GM19467 (cell line): ENCODE results near the gene ROBO1.
"Not testable (repeated sequence)": the region's sequence is repeated elsewhere in the genome, so short reads cannot be mapped to it uniquely, and the experiment has no call there.

ENCODE experiments used
- ATAC-seq: cut with Tn5 transposase; IDR thresholded peaks from one replicate; pipeline ENCODE4 v1.9.1; 2021; ENCODE audit warnings: mild to moderate bottlenecking, moderate library complexity; ENCODE audit not compliant: unreplicated experiment

Gene ROBO1

GRCh38 chr3:79317551-79318518 is 450.0 kb downstream of the ROBO1 start:
- ATAC-seq: no peak

- ATAC-seq: no peak
These were observed 452.8 kb downstream of the ROBO1 start for GRCh38 chr3:79314962-79315361.

GRCh38 chr3:79314544-79314943 is 453.3 kb downstream of the ROBO1 start:
- ATAC-seq: no peak

GRCh38 chr3:79310016-79310415 is 457.8 kb downstream of the ROBO1 start:
- ATAC-seq: no peak

GRCh38 chr3:79306934-79307570 is 460.7 kb downstream of the ROBO1 start:
- ATAC-seq: no peak

- not testable (repeated sequence) for ATAC-seq
These were observed 467.7 kb downstream of the ROBO1 start for GRCh38 chr3:79299949-79300635.

GRCh38 chr3:79297245-79297960 is 470.4 kb downstream of the ROBO1 start:
- no peak for ATAC-seq

GRCh38 chr3:79286882-79287281 is 480.9 kb downstream of the ROBO1 start:
- no peak for ATAC-seq

GRCh38 chr3:79285871-79286270 is 481.9 kb downstream of the ROBO1 start:
- ATAC-seq: no peak

GRCh38 chr3:79285380-79285779 is 482.4 kb downstream of the ROBO1 start:
- no peak for ATAC-seq

- no peak for ATAC-seq
These were observed 483.0 kb downstream of the ROBO1 start for GRCh38 chr3:79284781-79285180.

- ATAC-seq: no peak
These were observed 489.1 kb downstream of the ROBO1 start for GRCh38 chr3:79278681-79279080.

- ATAC-seq: no peak
These were observed 499.4 kb downstream of the ROBO1 start for GRCh38 chr3:79268422-79268821.

- ATAC-seq: no peak
These were observed 502.9 kb downstream of the ROBO1 start for GRCh38 chr3:79264892-79265291.

GRCh38 chr3:79263423-79263822 is 504.4 kb downstream of the ROBO1 start:
- ATAC-seq: no peak

GRCh38 chr3:79258479-79258878 is 509.3 kb downstream of the ROBO1 start:
- no peak for ATAC-seq

- no peak for ATAC-seq
These were observed 510.0 kb downstream of the ROBO1 start for GRCh38 chr3:79257791-79258190.

GRCh38 chr3:79255702-79256101 is 512.1 kb downstream of the ROBO1 start:
- ATAC-seq: no peak

- ATAC-seq: no peak
These were observed 512.5 kb downstream of the ROBO1 start for GRCh38 chr3:79255292-79255691.

- ATAC-seq: no peak
These were observed 514.1 kb downstream of the ROBO1 start for GRCh38 chr3:79253704-79254103.

GRCh38 chr3:79253271-79253670 is 514.5 kb downstream of the ROBO1 start:
- ATAC-seq: no peak
